ENCODE measurements around the gene UHRF1. TPM values are rescaled to one million over a fixed set of nuclear protein-coding genes. Genes with fewer than 3 reads are reported as not detected.

The UHRF1 gene
- total and polyA plus RNA-seq, 7 donors: 0.36 to 10.5 (median 1.5) TPM

- intact Hi-C loops (cut with DNase I): no loop called here
- Histone ChIP-seq H3K4me3 (no peak overlapping the region), H3K27me3 (no peaks in the 10 kb centered on the region), H3K9me3 (no peaks in the 10 kb centered on the region), H3K4me1 (peaks cover 0 to 8% (median 4%) of the 10 kb centered on the region in 4 donors), H3K36me3 (no peaks in the 10 kb centered on the region), H3K27ac (no peak overlapping the region)
- DNase-seq: no peak
- TF ChIP-seq EP300 (IDR thresholded peaks at IDR 0.05): no peak
- TF ChIP-seq POLR2A (IDR thresholded peaks at IDR 0.05): no peak
- no peak for TF ChIP-seq CTCF (IDR thresholded peaks at IDR 0.05)
- no peak for TF ChIP-seq POLR2AphosphoS5 (IDR thresholded peaks at IDR 0.05)
- WGBS, 2 donors: 83 to 91% methylated on average over 18 of the region's 18 CpGs
These were observed 94.5 kb downstream of the UHRF1 start for GRCh38 chr19:5003781-5004180.

GRCh38 chr19:5005096-5005495 is 95.8 kb downstream of the UHRF1 start:
- Histone ChIP-seq H3K27ac (no peak overlapping the region), H3K36me3 (no peaks in the 10 kb centered on the region), H3K4me1 (peaks cover 0 to 8% (median 4%) of the 10 kb centered on the region in 4 donors), H3K27me3 (no peaks in the 10 kb centered on the region), H3K4me3 (no peak overlapping the region), H3K9me3 (no peaks in the 10 kb centered on the region)
- intact Hi-C loops (cut with DNase I): no loop called here
- no peak for DNase-seq
- no peak for TF ChIP-seq POLR2A (IDR thresholded peaks at IDR 0.05)
- TF ChIP-seq POLR2AphosphoS5 (IDR thresholded peaks at IDR 0.05): no peak
- TF ChIP-seq EP300 (IDR thresholded peaks at IDR 0.05): no peak
- no peak for TF ChIP-seq CTCF (IDR thresholded peaks at IDR 0.05)
- WGBS, 2 donors: 85 to 90% methylated on average over 5 of the region's 5 CpGs

GRCh38 chr19:5006201-5006600 is 96.9 kb downstream of the UHRF1 start:
- intact Hi-C loops (cut with DNase I): no loop called here
- TF ChIP-seq EP300 (IDR thresholded peaks at IDR 0.05) (no peak), CTCF (IDR thresholded peaks at IDR 0.05) (no peak), POLR2AphosphoS5 (IDR thresholded peaks at IDR 0.05) (no peak), POLR2A (IDR thresholded peaks at IDR 0.05) (no peak)
- 84 to 85% methylated on average over 10 of the region's 10 CpGs for WGBS, 2 donors
- H3K27me3 ChIP-seq: no peaks in the 10 kb centered on the region
- DNase-seq: no peak
- peaks cover 0 to 13% (median 5%) of the 10 kb centered on the region in 4 donors for H3K4me1 ChIP-seq
- no peak overlapping the region for H3K4me3 ChIP-seq
- H3K9me3 ChIP-seq: no peaks in the 10 kb centered on the region
- no peak overlapping the region for H3K27ac ChIP-seq
- no peaks in the 10 kb centered on the region for H3K36me3 ChIP-seq

- Histone ChIP-seq H3K36me3 (no peaks in the 10 kb centered on the region), H3K9me3 (no peaks in the 10 kb centered on the region), H3K4me1 (peaks cover 0 to 17% (median 4%) of the 10 kb centered on the region in 4 donors), H3K27ac (no peak overlapping the region), H3K4me3 (no peak overlapping the region), H3K27me3 (no peaks in the 10 kb centered on the region)
- intact Hi-C loops (cut with DNase I): no loop called here
- 92 to 95% methylated on average over 13 of the region's 13 CpGs for WGBS, 2 donors
- no peak for TF ChIP-seq CTCF (IDR thresholded peaks at IDR 0.05)
- TF ChIP-seq EP300 (IDR thresholded peaks at IDR 0.05): no peak
- no peak for TF ChIP-seq POLR2A (IDR thresholded peaks at IDR 0.05)
- no peak for TF ChIP-seq POLR2AphosphoS5 (IDR thresholded peaks at IDR 0.05)
- no peak for DNase-seq
These were observed 97.5 kb downstream of the UHRF1 start for GRCh38 chr19:5006821-5007220.

Small RNA genes lying within 50 kb of the gene (small RNA-seq; reads per million reads assigned to genes)
- 0 reads per million in 3 donors for gene MIR4747

Other genes starting within 250 kb of the UHRF1 start
- gene MYDGF, start 239.2 kb upstream of the UHRF1 start, total RNA-seq: 10 to 100 TPM; 25.7 to 37.4 (median 34.0) TPM
- gene MYDGF, start 239.2 kb upstream of the UHRF1 start, polyA plus RNA-seq: 100 to 1,000 TPM in 1 of 3 donors, 10 to 100 TPM in 2; 34.2 to 200 (median 55.3) TPM
- gene DPP9, start 185.7 kb upstream of the UHRF1 start, total RNA-seq: 10 to 100 TPM; 29.6 to 90.6 (median 40.5) TPM
- 10 to 100 TPM; 27.6 to 62.6 (median 31.7) TPM for gene DPP9, start 185.7 kb upstream of the UHRF1 start, polyA plus RNA-seq
- 10 to 100 TPM; 10.2 to 12.9 (median 11.8) TPM for gene FEM1A, start 117.8 kb upstream of the UHRF1 start, total RNA-seq
- 1 to 10 TPM; 3.0 to 6.9 (median 5.3) TPM for gene FEM1A, start 117.8 kb upstream of the UHRF1 start, polyA plus RNA-seq
- gene TICAM1, start 77.8 kb upstream of the UHRF1 start, total RNA-seq: 1 to 10 TPM; 3.9 to 5.3 (median 4.6) TPM
- gene TICAM1, start 77.8 kb upstream of the UHRF1 start, polyA plus RNA-seq: 10 to 100 TPM; 17.4 to 49.0 (median 20.8) TPM
- gene PLIN3, start 41.8 kb upstream of the UHRF1 start, total RNA-seq: 10 to 100 TPM; 20.3 to 34.2 (median 26.7) TPM
- gene PLIN3, start 41.8 kb upstream of the UHRF1 start, polyA plus RNA-seq: 100 to 1,000 TPM; 111 to 191 (median 112) TPM
- gene ARRDC5, start 6.6 kb upstream of the UHRF1 start, total RNA-seq: 1 to 10 TPM in 1 of 4 donors, under 1 TPM in 1, not detected in 2; 0.27 to 1.1 TPM
- 1 to 10 TPM in 1 of 3 donors, under 1 TPM in 1, not detected in 1; 0.60 to 1.1 TPM for gene ARRDC5, start 6.6 kb upstream of the UHRF1 start, polyA plus RNA-seq
- 10 to 100 TPM; 20.7 to 46.5 (median 28.8) TPM for gene KDM4B, start 59.6 kb downstream of the UHRF1 start, total RNA-seq
- gene KDM4B, start 59.6 kb downstream of the UHRF1 start, polyA plus RNA-seq: 10 to 100 TPM in 2 of 3 donors, 1 to 10 TPM in 1; 7.2 to 24.0 (median 11.3) TPM